Stimulated activated CD8-positive, alpha-beta memory T cell treated with anti-CD3 and anti-CD28 coated beads, Interleukin-4, amount 100 ng/mL, for 24 hours (primary cell): ENCODE data around the gene VPS72.
"Not testable (repeated sequence)": the region's sequence is repeated elsewhere in the genome, so short reads cannot be mapped to it uniquely, and the experiment has no call there.

Experiments used
- DNase-seq: peaks from one replicate; pipeline ENCODE4 v3.0.0-alpha.2; 2020; ENCODE audit warnings: low read depth

The VPS72 gene

GRCh38 chr1:151189637-151190445, at the start of gene VPS72:
VPS72 (minus strand) TSS chr1:151190197; CDS start chr1:151190121, 76 bp downstream.
- peak; percentile 79 for DNase-seq

GRCh38 chr1:151238467-151238739, 48.4 kb upstream of the VPS72 start:
- DNase-seq: no peak

- DNase-seq: no peak
These were observed 47.9 kb upstream of the VPS72 start for GRCh38 chr1:151237678-151238466.

- no peak for DNase-seq
These were observed 45.2 kb upstream of the VPS72 start for GRCh38 chr1:151235235-151235634.

GRCh38 chr1:151222130-151222529, 32.1 kb upstream of the VPS72 start:
- DNase-seq: no peak

GRCh38 chr1:151221616-151222015, 31.6 kb upstream of the VPS72 start:
- DNase-seq: no peak

GRCh38 chr1:151213560-151213959, 23.6 kb upstream of the VPS72 start:
- no peak for DNase-seq

- no peak for DNase-seq
These were observed 22.1 kb upstream of the VPS72 start for GRCh38 chr1:151211972-151212705.

GRCh38 chr1:151210830-151211229, 20.8 kb upstream of the VPS72 start:
- DNase-seq: no peak

- DNase-seq: not testable (repeated sequence)
These were observed 15.5 kb upstream of the VPS72 start for GRCh38 chr1:151205381-151205965.

- no peak for DNase-seq
These were observed 10.0 kb upstream of the VPS72 start for GRCh38 chr1:151199873-151200581.

GRCh38 chr1:151198254-151199127, 8.5 kb upstream of the VPS72 start, which contains the start of gene PIP5K1A:
PIP5K1A (plus strand) TSS chr1:151198552; CDS start chr1:151198997, 445 bp downstream.
- peak; percentile 99 for DNase-seq

- no peak for DNase-seq
These were observed 7.9 kb upstream of the VPS72 start for GRCh38 chr1:151197863-151198253.

- DNase-seq: no peak
These were observed 6.3 kb upstream of the VPS72 start for GRCh38 chr1:151196292-151196800.

GRCh38 chr1:151194894-151195594, 5.0 kb upstream of the VPS72 start:
- DNase-seq: not testable (repeated sequence)

GRCh38 chr1:151193856-151194255, 3.9 kb upstream of the VPS72 start:
- DNase-seq: no peak

GRCh38 chr1:151193304-151193703, 3.3 kb upstream of the VPS72 start:
- DNase-seq: no peak

GRCh38 chr1:151192047-151192446, 2.0 kb upstream of the VPS72 start:
- DNase-seq: no peak

- DNase-seq: not testable (repeated sequence)
These were observed 1.3 kb downstream of the VPS72 start for GRCh38 chr1:151188667-151189066.

- no peak for DNase-seq
These were observed 2.8 kb downstream of the VPS72 start for GRCh38 chr1:151187205-151187604.
